Kidney epithelial cell (primary cell): Measurements from ENCODE around the gene MEX3D. TPM values are rescaled to one million over a fixed set of nuclear protein-coding genes. Genes with fewer than 3 reads are reported as not detected.

Experiments used
- DNase-seq: peaks from one replicate; pipeline ENCODE4 v3.0.0-alpha.2; 2010; ENCODE audit warnings: low read depth
- H3K27me3 ChIP-seq: 2 replicates; pipeline ENCODE4 v1.6.0; 2011; ENCODE audit warnings: low read length; ENCODE audit not compliant: control insufficient read depth, insufficient read depth
- H3K36me3 ChIP-seq: 2 replicates; pipeline ENCODE4 v1.5.1; 2011; ENCODE audit warnings: low read length; ENCODE audit not compliant: control insufficient read depth, insufficient read depth
- H3K4me3 ChIP-seq: 2 replicates; pipeline ENCODE4 v1.5.1; 2011; ENCODE audit warnings: low read depth, mild to moderate bottlenecking, control low read depth, low read length
- CTCF ChIP-seq: IDR thresholded peaks from 2 replicates; pipeline ENCODE4 v1.5.1; 2011; ENCODE audit warnings: mild to moderate bottlenecking, moderate library complexity, low read length, control low read depth, inconsistent platforms; ENCODE audit not compliant: insufficient read depth, poor library complexity, severe bottlenecking
- total RNA-seq: library from RNA; depleted of rRNA; stranded (reverse); fragments of >200 nt; gene quantifications from 2 replicates; pipeline ENCODE4 v1.2.3, GENCODE V29; 2015

MEX3D gene
- total RNA-seq: 90.9 and 112 TPM in 2 replicates

GRCh38 chr19:1568320-1569019, at the start of gene MEX3D:
Gene MEX3D, minus strand, starts transcription at chr19:1568325. Its CDS starts 267 bp downstream, at chr19:1568058.
- Histone ChIP-seq H3K27me3 (peaks cover 3% of the 10 kb centered on the region), H3K4me3 (peak within 1 kb of the TSS; percentile 93), H3K36me3 (no peaks in the 10 kb centered on the region)
- TF ChIP-seq CTCF: no peak
- no peak for DNase-seq

- Histone ChIP-seq H3K27me3 (no peaks in the 10 kb centered on the region), H3K4me3 (no peak overlapping the region), H3K36me3 (peaks cover 1% of the 10 kb centered on the region)
- DNase-seq: no peak
- no peak for TF ChIP-seq CTCF
Observed at GRCh38 chr19:1616875-1617274, 48.8 kb upstream of the MEX3D start.

- Histone ChIP-seq H3K36me3 (peaks cover 1% of the 10 kb centered on the region), H3K4me3 (no peak overlapping the region), H3K27me3 (no peaks in the 10 kb centered on the region)
- no peak for TF ChIP-seq CTCF
- no peak for DNase-seq
Observed at GRCh38 chr19:1616396-1616795, 48.3 kb upstream of the MEX3D start.

GRCh38 chr19:1615156-1615765, 47.1 kb upstream of the MEX3D start:
- no peak for TF ChIP-seq CTCF
- Histone ChIP-seq H3K27me3 (no peaks in the 10 kb centered on the region), H3K36me3 (peaks cover 1% of the 10 kb centered on the region), H3K4me3 (no peak overlapping the region)
- no peak for DNase-seq

- Histone ChIP-seq H3K36me3 (peaks cover 3% of the 10 kb centered on the region), H3K27me3 (no peaks in the 10 kb centered on the region), H3K4me3 (no peak overlapping the region)
- no peak for DNase-seq
- no peak for TF ChIP-seq CTCF
Observed at GRCh38 chr19:1613808-1614570, 45.9 kb upstream of the MEX3D start.
